SW480 (cell line): ENCODE data around the gene PLCG2.
"Not testable (repeated sequence)": the region's sequence is repeated elsewhere in the genome, so short reads cannot be mapped to it uniquely, and the experiment has no call there.

Experiments used
- DNase-seq: peaks from one replicate; pipeline ENCODE4 v3.0.0-alpha.2; 2016; ENCODE audit warnings: low spot score

Gene PLCG2

DNA sequence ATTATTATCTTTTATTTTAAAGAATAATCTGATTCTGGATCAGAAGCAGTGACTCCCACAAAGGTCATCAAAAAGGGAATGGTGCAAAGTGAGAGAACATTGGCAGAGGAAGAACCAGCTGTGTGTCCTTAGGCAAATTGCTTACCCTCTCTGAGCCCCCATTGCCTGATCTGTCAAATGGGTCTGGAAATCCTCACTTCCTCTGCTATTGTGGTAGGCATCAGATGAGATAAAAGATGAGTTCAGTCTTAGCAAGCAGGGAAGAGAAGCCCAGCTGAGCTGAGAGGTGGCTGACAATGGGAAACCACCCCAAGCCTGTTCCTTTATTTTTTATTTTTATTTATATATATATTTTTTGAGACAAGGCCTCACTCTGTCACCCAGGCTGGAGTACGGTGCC is 24.2 kb upstream of the PLCG2 start:
- no peak for DNase-seq

DNA sequence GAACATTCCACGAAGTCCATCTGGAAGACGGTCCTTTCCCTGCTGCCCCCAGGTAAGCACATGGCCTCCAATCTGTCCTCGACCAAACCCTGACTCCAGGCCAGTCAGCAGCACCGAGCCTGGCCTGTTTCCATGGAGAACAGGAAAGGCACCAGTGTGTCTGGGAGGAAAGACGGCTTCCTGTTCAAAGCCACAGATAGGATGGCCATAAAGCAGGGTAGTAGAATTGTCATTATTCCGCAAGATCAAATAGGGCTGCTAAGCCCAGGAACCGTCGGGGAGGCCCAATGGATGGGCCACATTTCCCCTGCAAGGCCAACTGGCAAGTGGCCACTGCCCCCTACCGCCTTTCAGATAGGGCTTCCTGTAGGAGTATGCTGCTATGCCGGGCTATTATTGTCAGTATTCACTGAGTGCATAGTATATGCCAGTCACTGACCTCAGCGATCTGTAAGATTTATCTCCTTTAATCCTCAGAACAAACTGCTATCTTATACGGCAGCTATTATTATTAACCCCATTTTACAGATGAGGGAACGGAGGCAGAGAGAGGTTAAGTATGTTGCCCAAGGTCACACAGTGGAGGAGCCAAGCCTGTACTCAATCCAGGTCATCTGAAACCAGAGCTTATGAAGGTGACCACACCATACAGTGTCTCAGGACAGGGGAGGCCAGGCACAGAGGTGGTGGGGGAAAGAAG is 23.0 kb upstream of the PLCG2 start:
- no peak for DNase-seq

DNA sequence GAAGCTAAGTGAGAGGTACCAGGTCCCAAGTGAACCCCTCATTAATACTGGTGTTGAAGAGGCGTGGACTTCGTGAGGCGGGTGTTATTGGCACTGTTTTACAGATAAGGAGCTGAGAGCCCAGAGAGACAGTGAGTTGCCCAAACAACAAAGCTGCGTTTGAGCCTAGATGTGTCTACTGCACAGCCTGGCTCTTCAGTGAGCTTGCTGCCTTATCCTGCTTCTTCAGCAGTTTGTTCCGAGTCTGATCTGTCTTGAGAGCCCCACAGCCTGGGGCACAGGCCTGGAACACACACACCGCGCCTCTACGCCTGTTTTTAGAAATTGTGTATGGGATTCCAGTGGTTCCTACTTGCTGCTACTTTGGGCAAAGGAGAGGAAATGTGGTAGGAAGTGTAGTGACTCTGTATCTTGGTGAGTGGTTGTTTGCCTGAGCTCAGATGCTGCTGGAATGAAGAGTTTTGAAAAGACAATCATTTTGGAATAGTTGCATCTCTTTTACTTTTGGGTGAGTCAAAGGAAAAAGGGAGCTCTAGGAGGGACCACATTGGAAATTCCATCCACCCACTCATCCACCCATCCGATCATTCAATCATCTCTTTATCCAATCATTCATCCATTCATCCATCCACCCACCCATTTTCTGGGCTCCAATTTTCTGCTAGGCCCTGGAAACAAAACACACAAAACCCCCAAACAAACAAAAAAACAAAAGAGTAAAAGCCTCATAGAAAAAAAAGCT is 22.3 kb upstream of the PLCG2 start:
- no peak for DNase-seq

DNA sequence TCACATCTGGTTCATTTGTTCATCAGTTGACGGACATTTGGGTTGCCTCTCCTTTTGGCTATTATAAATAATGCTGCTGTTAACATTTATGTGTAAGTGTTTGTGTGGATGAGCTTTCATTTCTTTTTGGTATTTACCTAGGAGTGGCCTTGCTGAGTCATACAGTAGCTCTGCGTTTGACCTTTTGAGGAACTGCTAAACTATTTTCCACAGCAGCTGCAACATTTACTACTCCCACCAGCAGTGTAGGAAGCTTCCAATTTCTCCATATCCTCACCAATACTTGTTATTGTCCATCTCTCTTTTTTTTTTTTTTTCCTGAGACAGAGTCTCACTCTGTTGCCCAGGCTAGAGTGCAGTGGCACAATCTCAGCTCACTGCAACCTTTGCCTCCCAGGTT is 20.7 kb upstream of the PLCG2 start:
- DNase-seq: peak; percentile 33

DNA sequence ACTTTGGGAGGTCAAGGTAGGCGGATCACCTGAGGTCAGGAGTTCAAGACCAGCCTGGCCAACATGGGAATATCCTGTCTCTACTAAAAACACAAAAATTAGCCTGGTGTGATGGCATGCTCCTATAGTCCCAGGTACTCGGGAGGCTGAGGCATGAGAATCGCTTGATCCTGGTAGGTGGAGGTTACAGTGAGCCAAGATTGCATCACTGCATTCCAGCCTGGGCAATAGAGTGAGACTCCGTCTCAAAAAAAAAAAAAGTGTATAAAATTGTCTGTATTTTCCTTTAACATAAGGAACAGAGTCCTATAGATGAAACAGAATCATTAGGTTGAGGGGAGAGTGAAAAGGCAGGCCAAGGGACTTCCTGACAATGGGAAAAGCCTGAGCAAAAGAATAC is 16.8 kb upstream of the PLCG2 start:
- not testable (repeated sequence) for DNase-seq

DNA sequence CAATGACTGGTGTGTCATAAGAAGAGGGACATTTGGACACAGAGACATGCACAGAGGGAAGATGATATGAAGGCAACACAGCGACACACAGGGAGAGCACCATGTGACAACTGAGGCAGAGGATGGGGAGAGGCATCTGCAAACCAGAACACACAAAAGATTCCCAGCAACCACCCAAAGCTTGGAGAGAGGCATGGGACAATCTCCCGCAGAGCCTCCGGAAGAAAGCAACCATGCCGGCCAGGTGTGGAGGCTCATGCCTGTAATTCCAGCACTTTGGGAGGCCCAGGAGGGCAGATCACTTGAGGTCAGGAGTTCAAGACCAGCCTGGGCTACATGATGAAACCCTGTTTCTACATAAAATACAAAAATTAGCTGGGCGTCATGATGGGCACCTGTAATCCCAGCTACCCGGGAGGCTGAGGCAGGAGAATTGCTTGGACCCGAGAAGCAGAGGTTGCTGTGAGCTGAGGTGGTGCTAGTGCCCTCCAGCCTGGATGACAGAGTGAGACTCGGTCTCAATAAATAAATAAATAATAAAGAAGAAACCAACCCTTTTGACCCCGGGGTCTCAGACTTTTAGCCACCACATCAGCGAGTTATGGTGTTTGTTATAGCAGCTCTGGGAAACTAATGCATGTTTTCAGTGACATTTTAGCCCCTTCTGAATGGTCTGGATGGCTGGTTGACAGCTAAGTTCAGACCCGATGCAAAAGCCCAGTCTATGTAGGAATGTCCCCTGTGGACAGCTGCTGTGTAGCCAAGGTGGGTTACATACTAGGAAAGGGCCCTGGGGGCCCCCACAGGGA is 13.8 kb upstream of the PLCG2 start:
- DNase-seq: no peak

DNA sequence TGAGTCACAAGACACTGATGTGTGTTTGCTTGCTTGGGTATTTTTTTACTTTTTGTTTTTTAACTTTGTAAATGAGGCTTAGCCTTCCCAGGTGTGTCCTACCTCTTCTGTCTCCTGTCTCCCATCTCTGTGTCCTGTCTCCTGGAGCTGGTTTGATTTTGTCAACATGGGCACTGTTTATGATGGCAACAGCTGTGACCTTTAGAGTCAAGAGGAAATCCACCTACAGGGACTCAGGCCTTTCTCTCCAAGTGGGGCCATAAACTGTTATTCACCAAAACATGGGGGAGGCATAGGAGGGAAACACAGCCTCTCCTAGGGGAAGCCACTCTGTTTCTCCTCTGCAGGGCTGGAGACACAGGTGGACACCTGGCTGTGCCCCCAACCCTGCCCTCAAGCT is 13.1 kb upstream of the PLCG2 start:
- no peak for DNase-seq

DNA sequence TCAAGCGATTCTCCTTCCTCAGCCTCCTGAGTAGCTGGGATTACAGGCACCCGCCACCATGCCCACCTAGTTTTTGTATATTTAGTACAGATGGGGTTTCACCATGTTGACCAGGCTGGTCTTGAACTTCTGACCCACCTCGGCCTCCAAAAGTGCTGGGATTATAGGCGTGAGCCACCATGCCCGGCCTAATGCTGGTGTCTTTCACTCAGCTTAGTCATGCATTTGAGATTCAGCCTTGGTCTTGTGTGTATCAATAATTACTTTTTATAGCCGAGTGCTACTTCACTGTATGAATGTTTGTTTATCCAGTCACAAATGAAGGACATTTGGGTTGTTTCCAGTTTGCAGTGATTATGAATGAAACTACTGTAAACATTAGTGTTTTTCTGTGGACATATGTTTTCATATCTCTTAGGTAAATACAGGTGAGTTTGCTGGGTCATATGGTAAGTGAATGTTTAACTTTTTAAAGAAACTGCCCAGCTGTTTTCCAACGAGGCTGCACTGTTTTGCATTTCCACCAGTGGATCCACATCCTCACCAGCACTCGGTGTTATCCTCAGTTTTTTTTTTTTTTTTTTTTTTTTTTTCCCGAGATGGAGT is 11.0 kb upstream of the PLCG2 start:
- no peak for DNase-seq

DNA sequence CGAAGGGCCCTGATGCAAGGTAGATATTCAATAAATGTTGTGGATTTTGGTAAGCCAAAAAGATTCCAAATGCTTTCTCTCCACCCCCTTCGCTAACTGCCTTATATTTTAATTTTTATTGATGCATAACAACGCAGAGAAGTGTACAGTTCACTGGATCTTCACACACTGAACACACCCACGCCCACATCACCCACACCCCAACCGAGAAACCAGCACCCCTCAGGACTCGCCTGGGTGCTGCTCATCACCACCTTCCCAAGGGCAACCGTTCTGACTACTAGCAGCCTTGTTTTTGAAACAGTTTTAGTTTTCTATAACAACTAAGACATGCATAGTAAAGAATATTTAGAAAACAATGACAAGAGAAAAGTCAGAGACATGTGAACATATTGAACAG is 9.1 kb upstream of the PLCG2 start:
- DNase-seq: no peak

DNA sequence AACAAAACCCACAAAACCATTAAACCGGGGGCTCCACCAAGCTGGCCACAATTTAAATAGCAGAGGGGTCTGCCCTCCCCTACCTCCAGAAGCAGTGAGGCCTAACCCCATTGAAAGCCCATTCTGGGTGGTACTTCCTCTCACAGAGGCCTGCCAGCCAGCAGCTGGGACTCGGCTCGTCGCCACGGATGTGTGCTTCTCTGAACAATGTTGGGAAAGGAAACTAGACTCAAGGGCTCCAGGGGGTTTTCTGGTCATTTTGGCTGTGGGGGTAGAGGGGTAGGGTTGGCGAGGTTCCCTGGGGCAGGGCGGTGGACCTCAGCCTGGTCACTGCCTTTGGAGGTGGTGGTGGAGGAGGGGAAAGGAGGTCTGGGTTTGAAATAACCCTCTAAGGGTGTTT is 4.7 kb upstream of the PLCG2 start:
- no peak for DNase-seq

DNA sequence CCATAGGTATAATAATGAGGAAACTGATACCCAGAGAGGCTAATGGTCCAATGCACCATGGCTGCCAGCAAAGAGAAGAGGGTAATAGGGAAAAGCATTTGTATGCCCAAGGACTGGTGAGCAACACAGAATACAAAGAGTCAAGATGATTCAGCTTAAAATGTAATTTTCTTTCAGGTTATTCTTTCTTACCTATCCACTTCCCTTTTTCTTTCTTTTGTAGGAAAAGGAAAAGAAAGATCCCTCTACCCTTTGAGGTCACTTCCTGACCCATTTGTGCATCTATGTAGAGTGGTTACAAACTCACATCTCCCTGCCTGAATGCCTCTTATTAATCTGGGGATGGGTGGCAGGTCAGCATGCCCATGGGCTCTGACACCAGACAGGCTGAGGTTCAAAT is 3.5 kb upstream of the PLCG2 start:
- DNase-seq: no peak

DNA sequence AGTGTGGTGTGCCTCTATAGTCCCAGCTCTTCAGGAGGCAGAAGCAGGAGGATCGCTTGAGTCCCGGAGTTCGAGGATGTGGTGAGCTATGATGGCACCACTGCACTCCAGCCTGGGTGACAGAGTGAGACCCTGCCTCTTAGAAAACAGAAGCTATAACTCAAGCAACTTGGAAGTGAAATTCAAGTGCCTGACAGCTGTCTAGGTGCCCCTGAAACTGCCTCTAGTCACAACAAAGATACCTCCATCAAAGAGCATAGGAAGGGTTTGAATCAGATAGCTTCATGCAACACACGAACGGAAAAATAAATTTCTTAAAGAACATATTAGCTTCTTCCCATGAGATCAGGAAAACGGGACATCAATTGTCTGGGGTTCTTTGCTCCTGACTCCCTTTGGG is 860 bp upstream of the PLCG2 start:
- DNase-seq: no peak

DNA sequence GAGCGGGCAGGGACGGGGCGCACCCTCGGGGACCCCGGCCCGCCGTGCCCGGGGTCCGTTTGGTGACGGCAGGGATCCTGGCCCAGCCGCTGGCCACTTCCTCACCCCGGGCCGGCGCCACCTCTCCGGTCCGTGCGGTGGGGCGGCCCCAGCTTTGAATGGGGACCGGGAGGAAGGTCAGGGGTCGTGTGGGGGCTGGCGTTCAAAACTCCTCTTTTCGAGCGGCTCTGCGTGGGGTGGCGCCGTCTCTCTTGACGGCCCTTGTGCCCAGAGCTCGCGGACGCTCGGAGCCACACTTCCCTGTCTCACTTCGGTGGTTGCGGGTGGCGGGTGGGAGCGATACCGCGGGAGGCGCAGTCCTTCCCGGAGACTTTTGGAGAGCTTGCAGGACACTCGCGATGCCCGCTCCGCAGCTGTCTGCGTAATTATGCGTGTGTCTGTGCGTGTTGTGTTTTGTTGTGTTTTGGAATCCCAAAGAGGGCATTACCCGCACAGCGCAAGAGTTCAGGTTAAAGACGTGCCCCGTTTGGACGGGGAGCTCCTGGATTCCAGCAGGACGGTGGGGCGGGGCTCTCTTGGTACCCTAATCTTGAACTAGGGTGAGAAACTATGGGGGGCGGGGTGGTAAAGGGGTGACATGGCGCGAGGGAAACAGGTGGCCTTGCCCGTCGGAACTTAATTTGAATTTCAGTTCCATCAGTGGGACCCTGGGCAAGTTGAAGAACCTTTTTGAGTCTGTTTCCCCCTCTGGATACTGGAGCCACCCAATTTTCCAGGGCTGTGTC is 637 bp downstream of the PLCG2 start:
- peak; percentile 22 for DNase-seq

DNA sequence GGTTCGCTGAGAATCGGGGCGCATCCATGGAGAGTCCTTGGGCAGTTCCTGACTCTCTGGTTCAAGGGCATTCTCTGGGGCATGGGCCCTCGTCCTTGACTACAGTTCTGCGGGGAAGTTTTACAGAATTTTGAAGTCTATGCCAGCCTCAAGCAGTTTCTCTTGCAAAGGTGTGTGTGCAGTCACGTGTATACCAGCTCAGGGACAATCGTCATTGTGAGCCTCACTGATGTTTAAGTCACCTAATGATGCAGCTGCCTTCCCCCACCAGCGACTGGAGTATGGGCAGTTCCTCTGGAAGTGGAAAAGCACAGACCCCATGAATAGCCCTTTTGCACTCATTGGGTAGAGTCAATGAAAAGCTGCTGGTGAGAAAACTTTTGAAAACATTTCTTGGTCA is 1.3 kb downstream of the PLCG2 start:
- no peak for DNase-seq

DNA sequence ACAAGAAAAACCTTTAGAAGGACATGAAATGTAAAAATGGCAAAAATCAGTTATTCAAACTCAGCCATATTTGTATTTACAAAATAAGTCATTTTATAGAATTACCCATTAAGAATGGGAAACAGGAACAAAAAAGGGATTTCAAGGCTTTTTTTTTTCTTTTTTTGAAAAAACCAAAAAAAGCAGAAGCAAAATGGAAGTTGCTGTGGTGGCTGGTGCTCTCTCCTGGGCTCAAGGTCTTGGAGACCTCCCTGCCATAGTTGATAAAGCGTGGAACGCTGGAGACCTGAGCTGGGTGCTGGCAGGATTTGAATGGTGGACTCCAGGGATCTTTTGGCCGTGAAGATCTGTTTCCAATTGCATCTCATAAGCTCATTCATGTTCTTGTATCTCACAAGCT is 3.1 kb downstream of the PLCG2 start:
- DNase-seq: no peak

DNA sequence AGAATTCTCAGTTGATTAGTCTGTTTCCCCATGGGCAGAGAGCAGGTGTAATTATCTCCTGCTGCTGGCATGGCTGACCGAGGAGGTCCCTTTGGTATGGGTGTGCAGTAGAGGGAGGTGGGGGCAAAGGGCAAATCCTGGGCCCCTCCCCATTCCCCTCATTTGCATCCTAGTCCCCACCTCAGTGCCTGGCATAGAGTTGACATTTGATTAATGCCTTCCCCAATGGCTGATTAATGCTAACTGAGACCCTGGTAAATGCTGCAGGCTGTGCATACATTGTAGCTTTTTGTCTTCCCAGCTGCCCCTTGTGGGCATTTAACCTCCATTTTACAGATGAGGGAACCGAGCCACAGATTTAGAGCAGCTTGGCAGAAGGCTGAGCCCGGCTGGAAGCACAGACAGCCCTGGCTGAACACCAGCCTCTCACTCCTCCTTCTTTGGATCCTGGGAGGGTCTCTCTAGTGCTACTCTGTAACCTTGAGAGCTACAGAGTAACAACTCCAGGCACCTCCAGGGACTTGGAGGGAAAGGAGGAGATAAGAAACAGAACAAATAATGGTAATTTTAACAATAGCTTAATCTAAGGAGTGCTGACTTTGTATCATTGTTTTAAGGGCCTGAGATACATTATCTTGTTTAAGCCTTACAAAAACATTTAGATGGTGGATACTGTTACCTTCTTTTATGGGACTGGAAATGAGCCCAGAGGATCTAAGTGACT is 5.1 kb downstream of the PLCG2 start:
- DNase-seq: peak; percentile 7

DNA sequence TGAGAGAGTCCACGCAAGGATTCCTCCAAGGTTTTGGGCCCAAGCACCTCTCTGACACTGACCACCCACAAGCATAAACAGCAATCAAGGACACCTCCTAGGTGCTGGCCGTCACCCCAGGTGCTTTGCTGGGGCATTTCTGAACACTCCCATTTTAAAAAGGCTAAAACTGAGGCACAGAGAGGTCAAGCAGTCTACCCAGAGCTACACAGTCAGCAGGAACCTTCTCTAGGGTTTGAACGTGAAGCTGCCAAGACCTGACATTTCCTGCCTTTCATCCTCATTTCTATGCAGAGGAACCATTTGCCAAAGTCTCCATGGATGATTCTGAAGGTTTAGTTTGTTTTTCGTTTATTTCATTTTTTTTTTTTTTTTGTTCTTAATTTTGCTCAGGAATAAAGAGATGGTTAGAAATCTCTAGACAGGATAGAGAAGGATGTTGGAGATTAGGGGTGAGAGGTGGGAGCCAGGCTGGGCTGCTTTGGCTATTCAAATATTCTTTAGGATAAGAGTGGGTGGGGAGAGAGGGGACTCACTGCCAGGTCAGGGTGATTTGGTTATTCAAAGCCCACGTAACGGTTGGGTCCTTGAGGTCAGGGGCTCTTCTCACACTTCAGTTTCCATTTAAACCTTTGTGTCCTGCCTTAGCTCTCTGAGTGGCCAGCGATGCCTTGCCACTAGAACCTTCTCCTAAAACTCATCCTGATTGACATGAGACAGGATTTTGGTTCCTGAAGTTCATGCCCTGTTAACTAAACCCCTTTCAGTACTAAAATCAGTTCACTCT is 6.2 kb downstream of the PLCG2 start:
- no peak for DNase-seq

DNA sequence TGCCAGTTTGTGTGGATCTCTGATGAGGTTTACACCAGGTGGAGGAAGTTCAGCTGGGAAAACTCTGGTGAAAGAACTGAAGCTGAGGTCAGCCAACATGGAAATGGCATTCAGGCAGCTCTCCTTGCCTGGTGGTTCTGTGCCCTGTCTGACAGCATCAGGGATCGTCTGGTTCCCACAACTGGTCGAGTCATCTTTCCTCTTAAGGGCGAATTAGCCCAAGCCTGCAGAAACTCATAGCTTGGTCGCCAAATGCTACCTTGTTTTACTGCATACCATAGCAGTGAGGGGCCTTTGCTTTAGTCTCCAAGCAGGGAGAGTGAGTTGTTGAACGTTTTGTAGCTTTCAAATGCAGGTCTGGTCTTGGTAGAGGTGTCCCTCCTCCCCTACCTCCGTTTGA is 7.2 kb downstream of the PLCG2 start:
- DNase-seq: peak; percentile 5

DNA sequence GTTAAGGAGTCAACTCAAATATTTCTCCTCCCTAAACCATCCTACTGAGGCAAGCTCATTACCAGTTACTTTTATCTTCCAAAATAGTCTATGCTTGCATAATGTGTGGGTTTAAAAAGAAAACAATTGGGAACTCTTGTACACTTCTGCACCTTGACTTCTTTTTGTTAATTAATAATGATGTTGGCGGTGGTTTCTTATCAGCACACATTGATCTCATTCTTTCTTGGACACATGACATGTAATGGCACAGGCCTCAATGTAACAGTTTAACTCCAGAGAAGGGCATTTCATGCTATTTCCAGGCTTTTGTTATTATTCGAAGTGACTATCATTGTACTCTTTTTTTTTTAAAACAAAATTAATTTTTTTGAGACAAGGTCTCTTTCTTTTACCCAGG is 7.8 kb downstream of the PLCG2 start:
- no peak for DNase-seq

DNA sequence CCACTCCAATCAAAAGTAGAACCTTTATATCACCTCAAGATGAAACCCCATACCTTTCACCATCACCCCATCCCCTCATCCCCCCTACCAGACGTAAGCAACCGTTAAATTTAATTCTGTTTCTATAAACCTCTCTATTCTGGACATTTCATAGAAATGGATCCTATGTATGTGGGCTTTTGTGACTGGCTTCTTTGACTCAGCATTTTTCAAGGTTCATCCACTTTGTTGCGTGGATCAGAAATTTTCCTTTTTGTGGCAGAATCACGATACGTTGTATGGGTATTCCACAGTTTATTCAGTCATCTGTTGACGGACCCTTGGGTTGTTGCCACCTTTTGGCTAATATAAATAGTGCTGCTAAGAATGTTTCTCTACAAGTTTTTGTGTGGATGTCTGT is 8.6 kb downstream of the PLCG2 start:
- no peak for DNase-seq
